B cell (primary cell): ENCODE data around the gene GIMAP8. TPM values are rescaled to one million over a fixed set of nuclear protein-coding genes. Genes with fewer than 3 reads are reported as not detected.

Experiments used
- ATAC-seq: fragments of 200-7000 bp; cut with Tn5 transposase; one replicate; pipeline ENCODE4 v1.10.0; 2021; ENCODE audit warnings: low read depth, mild to moderate bottlenecking, moderate number of reproducible peaks, moderate library complexity
- CTCF ChIA-PET: fragments of 350-600 bp; sonication (Branson Sonifier 250); formaldehyde crosslinking; loops from one replicate; lab custom pipeline; 2021; ENCODE audit warnings: antibody characterized with exemption, inconsistent platforms; lab: Charles Lee
- POLR2A ChIA-PET: fragments of 350-600 bp; sonication (Branson Sonifier 250); formaldehyde crosslinking; loops from one replicate; lab custom pipeline; 2021; ENCODE audit warnings: antibody characterized with exemption; lab: Charles Lee
- DNase-seq: peaks from one replicate; pipeline ENCODE4 v3.0.0; 2013
- H2AFZ ChIP-seq: 2 replicates; pipeline ENCODE4 v1.6.1; 2012; ENCODE audit warnings: mild to moderate bottlenecking, low read depth, low read length; ENCODE audit not compliant: insufficient read depth, poor library complexity, severe bottlenecking
- H3K27ac ChIP-seq, 2 donors: 1 replicate in 1 of 2; 2 replicates in 1 of 2; pipeline ENCODE4 v1.5.1; 2012 to 2013; ENCODE audit warnings: low read length in 2 of 2, mild to moderate bottlenecking in 2 of 2, moderate library complexity in 1 of 2
- H3K27me3 ChIP-seq, 4 experiments: fragments of 200-600 bp in 1 of 4; sonication (generic) in 1 of 4; replicated peaks in 1 of 4; 1 replicate in 2 of 4; 2 replicates in 2 of 4; pipeline versions ENCODE4 v1.6.1 to v1.7.0; 2013 to 2016; ENCODE audit warnings: low read length in 3 of 4, mild to moderate bottlenecking in 2 of 4, mixed read lengths in 1 of 4, moderate library complexity in 1 of 4; ENCODE audit not compliant: insufficient read depth in 4 of 4, control insufficient read depth in 3 of 4; ENCODE audit errors: control extremely low read depth in 1 of 4
- H3K36me3 ChIP-seq, 2 experiments: replicated peaks in 1 of 2; 1 replicate in 1 of 2; 2 replicates in 1 of 2; pipeline versions ENCODE4 v1.6.1 to v1.7.1; 2013; ENCODE audit warnings: low read length in 1 of 2; ENCODE audit not compliant: insufficient read depth in 2 of 2, control insufficient read depth in 1 of 2; ENCODE audit errors: control extremely low read depth in 1 of 2, extremely low read depth in 1 of 2
- H3K4me1 ChIP-seq, 2 donors: fragments of 200-600 bp in 1 of 2; sonication (generic) in 1 of 2; 1 replicate in 1 of 2; 2 replicates in 1 of 2; pipeline versions ENCODE4 v1.5.1 to v1.6.1; 2013 to 2017; ENCODE audit warnings: low read length in 2 of 2; ENCODE audit not compliant: control insufficient read depth in 2 of 2, insufficient read depth in 2 of 2
- H3K4me2 ChIP-seq: replicated peaks from 2 replicates; pipeline ENCODE3; 2012; ENCODE audit warnings: mild to moderate bottlenecking, low read depth, low read length; ENCODE audit not compliant: poor library complexity, severe bottlenecking
- H3K4me3 ChIP-seq, 5 experiments: fragments of 200-600 bp in 1 of 5; sonication (generic) in 1 of 5; 1 replicate in 3 of 5; 2 replicates in 2 of 5; pipeline versions ENCODE4 v1.5.1 to v1.7.0; 2011 to 2016; ENCODE audit warnings: low read length in 4 of 5, mild to moderate bottlenecking in 4 of 5, low read depth in 2 of 5, control low read depth in 1 of 5, moderate library complexity in 1 of 5; ENCODE audit not compliant: insufficient read depth in 1 of 5; ENCODE audit errors: control extremely low read depth in 1 of 5, extremely low read depth in 1 of 5
- H3K79me2 ChIP-seq: fragments of 200-600 bp; sonication (generic); one replicate; pipeline ENCODE4 v1.6.0; 2016; ENCODE audit warnings: low read length; ENCODE audit not compliant: control insufficient read depth, insufficient read depth
- H3K9ac ChIP-seq: fragments of 200-600 bp; sonication (generic); 2 replicates; pipeline ENCODE4 v1.6.1; 2017; ENCODE audit warnings: mild to moderate bottlenecking, low read length, moderate library complexity
- H3K9me3 ChIP-seq, 3 donors: one replicate each; pipeline versions ENCODE4 v1.6.1 to v1.7.1; 2013; ENCODE audit warnings: low read length in 2 of 3; ENCODE audit not compliant: control insufficient read depth in 2 of 3, insufficient read depth in 1 of 3; ENCODE audit errors: control extremely low read depth in 1 of 3
- H4K20me1 ChIP-seq: 2 replicates; pipeline ENCODE4 v1.6.0; 2012; ENCODE audit warnings: mild to moderate bottlenecking, low read length; ENCODE audit not compliant: insufficient read depth, control insufficient read depth, poor library complexity, severe bottlenecking
- H3K27ac Mint-ChIP-seq: one replicate; pipeline ENCODE4 v1.8.0; 2021; ENCODE audit warnings: mixed read lengths
- H3K27me3 Mint-ChIP-seq: one replicate; pipeline ENCODE4 v1.8.0; 2021; ENCODE audit warnings: mixed read lengths
- H3K4me1 Mint-ChIP-seq: one replicate; pipeline ENCODE4 v1.8.0; 2021; ENCODE audit warnings: mixed read lengths
- H3K4me3 Mint-ChIP-seq: one replicate; pipeline ENCODE4 v1.8.0; 2021; ENCODE audit warnings: mixed read lengths
- H3K9me3 Mint-ChIP-seq: one replicate; pipeline ENCODE4 v1.8.0; 2022; ENCODE audit warnings: mixed read lengths; ENCODE audit not compliant: insufficient read depth
- EZH2 ChIP-seq: IDR thresholded peaks from 2 replicates; pipeline ENCODE4 v1.6.1; 2012; ENCODE audit warnings: borderline replicate concordance, low read depth, mild to moderate bottlenecking, moderate library complexity, low read length; ENCODE audit not compliant: insufficient read depth, poor library complexity, severe bottlenecking
- WGBS: methylation state at CpG from one replicate; pipeline ENCODE4 v1.1.5; 2013; ENCODE audit warnings: missing lambda C conversion rate; ENCODE audit not compliant: insufficient coverage; 5-methylcytosine and 5-hydroxymethylcytosine counted together
- intact Hi-C: fragments of 100-400 bp; cut with micrococcal nuclease; formaldehyde crosslinking; loops from one replicate; pipeline ENCODE4 v1.10.0; 2022
- polyA plus RNA-seq: library from polyadenylated mRNA; depleted of rRNA; stranded (reverse); fragments of >200 nt; gene quantifications from 2 replicates; pipeline ENCODE4 v1.2.3, GENCODE V29; 2012
- total RNA-seq, 2 donors: library from RNA; stranded (reverse); fragments of 120-200 nt in 1 of 2; gene quantifications; 1 replicate in 1 of 2; 2 replicates in 1 of 2; pipeline versions ENCODE4 v1.2.3 to v1.2.4, GENCODE V29; 2013 to 2022
- TF ChIP-seq, protein P1 (sequence below): fragments of 200-600 bp; IDR thresholded peaks from one replicate; pipeline ENCODE4 v1.8.0; 2022; ENCODE audit warnings: antibody characterized with exemption, mild to moderate bottlenecking

GIMAP8 gene
- total and polyA plus RNA-seq, 2 donors (not counting 1 experiment from before 2014, with no cell fraction given) = 0.34 to 0.47 TPM

DNA sequence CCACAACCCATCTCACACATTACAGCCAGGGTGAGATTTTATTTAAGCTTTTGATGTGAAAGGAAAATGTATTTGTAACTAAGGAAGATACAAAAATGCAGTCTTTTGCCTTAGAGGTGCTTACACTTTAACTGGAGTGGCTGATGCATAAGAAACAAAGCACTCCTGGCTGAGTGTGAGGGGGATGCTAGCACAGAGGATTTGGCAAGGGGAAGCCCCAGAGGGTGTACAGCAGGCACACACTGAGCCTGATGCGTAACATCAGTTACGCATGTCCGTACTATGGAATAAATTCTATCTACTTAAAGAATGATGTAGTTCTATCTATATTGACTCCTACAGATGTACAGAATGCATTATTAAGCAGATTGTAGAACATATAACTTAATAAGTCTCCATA is 17.8 kb downstream of the GIMAP8 start:
- peaks cover 0 to 6% (median 5%) of the 10 kb centered on the region in 3 donors for H3K9me3 ChIP-seq

GRCh38 chr7:150471886-150472285 is 21.5 kb downstream of the GIMAP8 start:
- no peak overlapping the region for H3K27ac Mint-ChIP-seq
- Histone ChIP-seq H3K9me3 (no peaks in the 10 kb centered on the region), H3K27me3 (peaks cover 0 to 5% (median 0%) of the 10 kb centered on the region in 4 experiments), H3K9ac (no peak overlapping the region), H3K4me1 (no peaks in the 10 kb centered on the region), H2AFZ (no peak overlapping the region), H3K27ac (no peak overlapping the region), H3K79me2 (no peaks in the 10 kb centered on the region), H3K4me3 (no peak overlapping the region), H4K20me1 (no peaks in the 10 kb centered on the region), H3K4me2 (no peak overlapping the region), H3K36me3 (no peaks in the 10 kb centered on the region)
- H3K27me3 Mint-ChIP-seq = peaks cover 19% of the 10 kb centered on the region
- H3K4me1 Mint-ChIP-seq = no peaks in the 10 kb centered on the region
- CTCF ChIA-PET = interaction anchor here (0.7 kb wide), 1 partner anchor 177 kb away, joined by 3 read pairs; no protein-coding TSS in a partner anchor
- 89% methylated on average over 5 of the region's 5 CpGs for WGBS
- H3K4me3 Mint-ChIP-seq = no peak overlapping the region
- intact Hi-C loops = no loop called here
- no peaks in the 10 kb centered on the region for H3K9me3 Mint-ChIP-seq
- ATAC-seq = no peak
- DNase-seq = no peak
- TF ChIP-seq EZH2 = no peak
- TF ChIP-seq, protein P1, sequence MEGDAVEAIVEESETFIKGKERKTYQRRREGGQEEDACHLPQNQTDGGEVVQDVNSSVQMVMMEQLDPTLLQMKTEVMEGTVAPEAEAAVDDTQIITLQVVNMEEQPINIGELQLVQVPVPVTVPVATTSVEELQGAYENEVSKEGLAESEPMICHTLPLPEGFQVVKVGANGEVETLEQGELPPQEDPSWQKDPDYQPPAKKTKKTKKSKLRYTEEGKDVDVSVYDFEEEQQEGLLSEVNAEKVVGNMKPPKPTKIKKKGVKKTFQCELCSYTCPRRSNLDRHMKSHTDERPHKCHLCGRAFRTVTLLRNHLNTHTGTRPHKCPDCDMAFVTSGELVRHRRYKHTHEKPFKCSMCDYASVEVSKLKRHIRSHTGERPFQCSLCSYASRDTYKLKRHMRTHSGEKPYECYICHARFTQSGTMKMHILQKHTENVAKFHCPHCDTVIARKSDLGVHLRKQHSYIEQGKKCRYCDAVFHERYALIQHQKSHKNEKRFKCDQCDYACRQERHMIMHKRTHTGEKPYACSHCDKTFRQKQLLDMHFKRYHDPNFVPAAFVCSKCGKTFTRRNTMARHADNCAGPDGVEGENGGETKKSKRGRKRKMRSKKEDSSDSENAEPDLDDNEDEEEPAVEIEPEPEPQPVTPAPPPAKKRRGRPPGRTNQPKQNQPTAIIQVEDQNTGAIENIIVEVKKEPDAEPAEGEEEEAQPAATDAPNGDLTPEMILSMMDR = no peak
- POLR2A ChIA-PET = no interaction called here

More for the DNA sequence above, 17.8 kb downstream of the GIMAP8 start:
- no peak overlapping the region for H3K4me2 ChIP-seq
- H3K36me3 ChIP-seq = no peaks in the 10 kb centered on the region
- no peaks in the 10 kb centered on the region for H3K79me2 ChIP-seq
- no peak overlapping the region for H3K27ac ChIP-seq
- POLR2A ChIA-PET = interaction anchor here (0.8 kb wide), 1 partner anchor 32 kb away, joined by 3 read pairs; no protein-coding TSS in a partner anchor
- no peak overlapping the region for H3K4me3 ChIP-seq
- intact Hi-C loops = no loop called here
- no peak overlapping the region for H3K9ac ChIP-seq
- H3K4me1 ChIP-seq = no peaks in the 10 kb centered on the region
- no peak overlapping the region for H2AFZ ChIP-seq
- ATAC-seq (no peak), DNase-seq (no peak)
- no peaks in the 10 kb centered on the region for H3K4me1 Mint-ChIP-seq
- peaks cover 0 to 5% (median 0%) of the 10 kb centered on the region in 4 experiments for H3K27me3 ChIP-seq
- no peak overlapping the region for H3K4me3 Mint-ChIP-seq
- H3K27me3 Mint-ChIP-seq = peaks cover 16% of the 10 kb centered on the region
- TF ChIP-seq, protein P1 = no peak
- no peak for TF ChIP-seq EZH2
- H4K20me1 ChIP-seq = no peaks in the 10 kb centered on the region
- CTCF ChIA-PET = no interaction called here
- no peak overlapping the region for H3K27ac Mint-ChIP-seq
- no CpG with 5 or more reads among the region's 3 CpGs for WGBS
- peaks cover 2% of the 10 kb centered on the region for H3K9me3 Mint-ChIP-seq
